Loucy (cell line): ENCODE measurements around the gene SIK1.

Source experiments
- H2AFZ ChIP-seq: fragments of 200-600 bp; sonication (generic); 2 replicates; pipeline ENCODE4 v1.6.0; 2016; ENCODE audit warnings: antibody characterized with exemption, mild to moderate bottlenecking, low read length, moderate library complexity
- H3F3A ChIP-seq: fragments of 200-600 bp; 2 replicates; pipeline ENCODE4 v1.6.0; 2016; ENCODE audit warnings: antibody characterized with exemption, low read depth, mild to moderate bottlenecking
- H3K27me3 ChIP-seq: fragments of 200-600 bp; sonication (generic); 2 replicates; pipeline ENCODE4 v1.6.1; 2014; ENCODE audit warnings: low read length, mild to moderate bottlenecking; ENCODE audit not compliant: insufficient read depth, poor library complexity, severe bottlenecking
- H3K36me3 ChIP-seq: fragments of 200-600 bp; sonication (generic); 2 replicates; pipeline ENCODE4 v1.6.1; 2016; ENCODE audit warnings: low read length; ENCODE audit not compliant: insufficient read depth
- H3K4me1 ChIP-seq: fragments of 200-600 bp; sonication (generic); 2 replicates; pipeline ENCODE4 v1.5.1; 2014; ENCODE audit warnings: low read length, mild to moderate bottlenecking; ENCODE audit not compliant: insufficient read depth, poor library complexity, severe bottlenecking
- H3K4me2 ChIP-seq: fragments of 200-600 bp; sonication (generic); 2 replicates; pipeline ENCODE4 v1.6.0; 2014; ENCODE audit warnings: antibody characterized with exemption, low read length, low read depth, mild to moderate bottlenecking; ENCODE audit not compliant: poor library complexity, severe bottlenecking
- H3K4me3 ChIP-seq: fragments of 200-600 bp; sonication (generic); 2 replicates; pipeline ENCODE4 v1.5.1; 2014; ENCODE audit warnings: low read length, mild to moderate bottlenecking, mixed read lengths; ENCODE audit not compliant: poor library complexity, severe bottlenecking
- H3K79me2 ChIP-seq: fragments of 200-600 bp; sonication (generic); 2 replicates; pipeline ENCODE4 v1.6.1; 2014; ENCODE audit warnings: low read length; ENCODE audit not compliant: insufficient read depth
- H3K9ac ChIP-seq: fragments of 200-600 bp; sonication (generic); 2 replicates; pipeline ENCODE4 v1.6.0; 2014; ENCODE audit warnings: mild to moderate bottlenecking, low read depth, low read length, moderate library complexity; ENCODE audit not compliant: poor library complexity, severe bottlenecking
- H3K9me2 ChIP-seq: fragments of 200-600 bp; sonication (generic); replicated peaks from 2 replicates; pipeline ENCODE4 v1.6.1; 2016; ENCODE audit warnings: low read depth, low read length, mixed read lengths
- H3K9me3 ChIP-seq: fragments of 200-600 bp; sonication (generic); 2 replicates; pipeline ENCODE4 v1.6.1; 2014; ENCODE audit warnings: mild to moderate bottlenecking, antibody characterized with exemption, low read length, low read depth; ENCODE audit not compliant: insufficient read depth
- H4K20me1 ChIP-seq: fragments of 200-600 bp; sonication (generic); 2 replicates; pipeline ENCODE4 v1.6.0; 2014; ENCODE audit warnings: antibody characterized with exemption, low read length, mild to moderate bottlenecking; ENCODE audit not compliant: insufficient read depth, poor library complexity, severe bottlenecking
- CTCF ChIP-seq: fragments of 200-600 bp; sonication (generic); conservative IDR thresholded peaks from 2 replicates; pipeline ENCODE4 v1.5.1; 2014; ENCODE audit warnings: mild to moderate bottlenecking, antibody characterized with exemption, low read length
- EZH2phosphoT487 ChIP-seq: fragments of 200-600 bp; IDR thresholded peaks from 2 replicates; pipeline ENCODE4 v1.6.1; 2018; ENCODE audit warnings: antibody characterized with exemption, mild to moderate bottlenecking, moderate library complexity, borderline replicate concordance

SIK1 gene

GRCh38 chr21:43373362-43374227 lies 53.3 kb downstream of the SIK1 start:
- H3F3A ChIP-seq: no peaks in the 10 kb centered on the region
- H3K9me3 ChIP-seq: no peaks in the 10 kb centered on the region

DNA sequence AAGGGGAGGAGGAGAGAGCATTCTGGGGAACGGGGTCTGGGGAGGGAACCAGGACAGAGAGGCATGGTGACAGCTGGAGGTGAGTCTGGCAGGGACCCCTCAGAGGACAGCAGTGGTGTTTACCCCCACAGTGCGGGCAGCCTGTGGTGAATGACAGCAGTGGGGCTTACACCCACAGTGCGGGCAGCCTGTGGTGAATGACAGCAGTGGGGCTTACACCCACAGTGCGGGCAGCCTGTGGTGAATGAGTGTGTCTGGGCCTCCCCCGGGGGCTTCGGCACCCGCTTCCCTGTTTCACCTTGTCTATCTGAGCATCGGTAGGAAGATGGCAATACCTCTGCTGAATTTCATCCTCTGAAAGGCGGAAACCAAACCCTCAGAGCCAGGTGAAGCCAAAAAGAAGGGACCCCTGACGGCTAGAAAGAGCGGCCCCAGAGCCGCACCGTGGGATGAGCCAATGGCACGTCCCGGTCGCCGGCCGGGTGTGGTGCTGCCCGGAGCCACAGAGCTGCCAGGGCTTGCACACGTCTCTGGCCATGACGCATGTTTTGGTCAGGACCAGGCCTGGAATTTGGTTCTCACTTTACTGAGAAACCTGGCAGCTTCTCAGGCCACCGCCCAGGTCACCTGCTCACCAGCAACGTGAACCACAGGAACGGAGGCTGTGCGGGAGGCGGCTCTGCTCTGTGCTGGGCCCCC lies 54.1 kb downstream of the SIK1 start:
- Histone ChIP-seq H3K9ac (no peak overlapping the region), H3K9me3 (no peaks in the 10 kb centered on the region), H3K4me2 (no peak overlapping the region), H3K36me3 (no peaks in the 10 kb centered on the region), H3K9me2 (no peaks in the 10 kb centered on the region), H3K4me3 (no peak overlapping the region), H3K79me2 (no peaks in the 10 kb centered on the region), H3K27me3 (no peaks in the 10 kb centered on the region), H2AFZ (no peak overlapping the region), H4K20me1 (no peaks in the 10 kb centered on the region), H3K4me1 (no peaks in the 10 kb centered on the region), H3F3A (no peaks in the 10 kb centered on the region)
- TF ChIP-seq EZH2phosphoT487 (no peak), CTCF (no peak)

More at GRCh38 chr21:43373362-43374227, 53.3 kb downstream of the SIK1 start:
- H3K36me3 ChIP-seq: no peaks in the 10 kb centered on the region
- TF ChIP-seq EZH2phosphoT487 (no peak), CTCF (no peak)
- H3K4me3 ChIP-seq: no peak overlapping the region
- no peaks in the 10 kb centered on the region for H3K4me1 ChIP-seq
- no peak overlapping the region for H3K4me2 ChIP-seq
- H3K79me2 ChIP-seq: no peaks in the 10 kb centered on the region
- H2AFZ ChIP-seq: no peak overlapping the region
- no peak overlapping the region for H3K9ac ChIP-seq
- no peaks in the 10 kb centered on the region for H3K27me3 ChIP-seq
- no peaks in the 10 kb centered on the region for H3K9me2 ChIP-seq
- H4K20me1 ChIP-seq: no peaks in the 10 kb centered on the region

DNA sequence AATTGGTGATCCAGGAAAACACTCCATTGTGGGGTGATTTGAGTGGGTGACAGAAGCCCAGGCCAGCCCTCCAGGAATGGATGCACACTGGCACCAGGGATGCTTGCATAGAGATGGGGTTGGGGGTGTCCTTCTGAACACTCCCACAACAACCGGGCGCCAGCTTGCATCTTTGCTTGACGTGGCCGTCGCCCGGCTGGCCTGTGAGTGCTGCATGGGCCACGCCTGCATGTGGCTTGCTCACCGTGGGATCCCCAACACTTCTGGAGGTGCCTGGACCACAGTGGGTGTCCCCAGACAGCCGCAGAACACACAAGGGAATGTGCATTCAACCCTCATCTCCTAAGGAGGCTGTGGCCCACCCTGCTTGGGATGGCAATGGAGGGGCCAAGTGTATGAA lies 55.1 kb downstream of the SIK1 start:
- Histone ChIP-seq H4K20me1 (no peaks in the 10 kb centered on the region), H3F3A (no peaks in the 10 kb centered on the region), H3K4me1 (no peaks in the 10 kb centered on the region), H3K4me2 (no peak overlapping the region), H3K9ac (no peak overlapping the region), H3K9me2 (no peaks in the 10 kb centered on the region), H3K27me3 (no peaks in the 10 kb centered on the region), H3K36me3 (no peaks in the 10 kb centered on the region), H3K79me2 (no peaks in the 10 kb centered on the region), H3K9me3 (no peaks in the 10 kb centered on the region), H3K4me3 (no peak overlapping the region), H2AFZ (no peak overlapping the region)
- TF ChIP-seq CTCF: no peak
- TF ChIP-seq EZH2phosphoT487: no peak
